VCaP (cell line): ENCODE data around the gene SMIM43.

Experiments used
- H3K27ac ChIP-seq: fragments of 450-650 bp; 2 replicates; pipeline ENCODE4 v1.5.1; 2017
- TF ChIP-seq, protein P1 (sequence below): fragments of 450-650 bp; conservative IDR thresholded peaks from 2 replicates; pipeline ENCODE4 v1.5.1; 2017; ENCODE audit warnings: mild to moderate bottlenecking, moderate library complexity

The SMIM43 gene

DNA sequence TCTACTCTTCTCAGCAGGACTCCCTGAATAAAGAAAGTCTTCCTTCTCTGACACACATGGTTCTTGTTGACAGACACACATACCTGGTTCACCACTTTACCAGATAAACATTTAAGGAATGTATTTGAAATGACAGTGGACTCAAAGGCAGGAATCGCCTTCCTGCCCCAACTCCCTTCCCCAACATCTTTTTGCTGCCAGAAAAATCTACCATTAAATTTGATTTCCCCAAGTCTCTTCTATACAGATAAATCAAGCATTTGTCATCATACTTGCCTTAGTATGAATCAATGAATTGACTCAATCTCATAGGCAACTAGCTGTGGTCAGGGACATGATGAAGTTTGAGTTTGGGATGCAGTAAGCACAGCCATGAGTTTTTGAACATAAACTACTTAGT, 44.9 kb downstream of the SMIM43 start:
- H3K27ac ChIP-seq, result peak overlapping the region; percentile 78
- TF ChIP-seq, protein P1, sequence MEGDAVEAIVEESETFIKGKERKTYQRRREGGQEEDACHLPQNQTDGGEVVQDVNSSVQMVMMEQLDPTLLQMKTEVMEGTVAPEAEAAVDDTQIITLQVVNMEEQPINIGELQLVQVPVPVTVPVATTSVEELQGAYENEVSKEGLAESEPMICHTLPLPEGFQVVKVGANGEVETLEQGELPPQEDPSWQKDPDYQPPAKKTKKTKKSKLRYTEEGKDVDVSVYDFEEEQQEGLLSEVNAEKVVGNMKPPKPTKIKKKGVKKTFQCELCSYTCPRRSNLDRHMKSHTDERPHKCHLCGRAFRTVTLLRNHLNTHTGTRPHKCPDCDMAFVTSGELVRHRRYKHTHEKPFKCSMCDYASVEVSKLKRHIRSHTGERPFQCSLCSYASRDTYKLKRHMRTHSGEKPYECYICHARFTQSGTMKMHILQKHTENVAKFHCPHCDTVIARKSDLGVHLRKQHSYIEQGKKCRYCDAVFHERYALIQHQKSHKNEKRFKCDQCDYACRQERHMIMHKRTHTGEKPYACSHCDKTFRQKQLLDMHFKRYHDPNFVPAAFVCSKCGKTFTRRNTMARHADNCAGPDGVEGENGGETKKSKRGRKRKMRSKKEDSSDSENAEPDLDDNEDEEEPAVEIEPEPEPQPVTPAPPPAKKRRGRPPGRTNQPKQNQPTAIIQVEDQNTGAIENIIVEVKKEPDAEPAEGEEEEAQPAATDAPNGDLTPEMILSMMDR, result no peak

DNA sequence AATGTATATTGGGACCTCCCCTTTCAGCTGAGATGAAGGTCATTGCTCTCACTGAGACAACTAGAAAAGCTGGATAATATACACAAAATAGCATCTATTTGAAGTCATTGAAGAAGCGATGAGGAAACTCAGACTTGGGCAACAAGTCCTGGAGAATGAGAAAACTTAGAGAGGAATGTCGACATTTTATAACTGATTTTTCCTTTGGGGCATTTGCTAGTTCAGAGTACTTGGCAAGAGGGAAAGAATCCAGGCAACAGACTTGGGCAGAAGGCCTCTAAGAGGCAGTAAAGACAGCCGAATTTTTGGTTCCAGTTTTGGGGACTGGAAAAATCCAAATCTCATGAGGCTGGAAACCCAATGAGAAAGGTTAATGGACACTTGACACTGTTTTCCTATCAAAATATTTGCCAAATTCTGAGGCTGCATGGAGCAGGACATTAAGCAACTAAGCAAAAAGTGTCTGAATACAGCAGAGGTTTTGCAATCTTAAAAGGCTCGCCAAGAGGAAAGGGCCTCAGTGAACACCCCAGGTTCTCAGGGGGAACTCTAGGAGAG, 47.2 kb downstream of the SMIM43 start:
- TF ChIP-seq, protein P1, result no peak
- no peak overlapping the region for H3K27ac ChIP-seq

DNA sequence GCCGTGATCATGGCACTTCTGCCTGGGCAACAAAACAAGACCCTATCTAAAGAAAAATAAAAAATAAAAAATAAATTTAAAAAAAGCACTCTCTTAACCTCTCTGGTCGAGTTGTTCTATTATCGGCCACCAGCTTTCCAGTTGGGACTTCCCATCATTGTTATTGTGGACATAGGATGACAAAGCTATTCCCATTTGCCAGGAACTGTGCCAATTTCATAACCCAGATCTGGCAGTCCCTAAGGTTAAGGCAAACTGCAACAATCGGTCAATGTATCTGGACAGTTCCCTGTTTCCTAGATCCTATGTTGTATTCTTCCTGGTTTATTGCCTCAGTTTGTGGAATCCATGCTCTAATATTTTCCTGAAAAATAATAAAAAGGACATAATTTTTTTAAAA, 50.4 kb downstream of the SMIM43 start:
- TF ChIP-seq, protein P1, result no peak

DNA sequence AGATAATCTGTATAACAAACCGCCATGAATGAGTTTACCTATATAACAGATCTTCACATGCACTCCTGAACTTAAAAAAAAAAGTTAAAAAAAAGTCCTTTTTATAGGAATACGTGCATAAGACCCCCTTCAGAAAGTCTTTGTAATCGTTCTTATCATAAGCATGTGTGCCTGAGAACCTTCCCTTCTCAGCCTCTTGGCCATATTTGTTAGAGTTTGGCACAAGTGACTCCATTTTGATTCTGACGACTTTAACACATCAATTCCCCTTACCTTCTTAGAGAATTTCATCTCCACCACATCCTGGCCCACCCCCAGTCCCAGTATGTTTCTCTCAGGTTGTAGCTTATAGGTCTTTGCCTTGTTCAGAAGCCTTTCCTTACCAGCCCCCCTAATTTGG, 52.2 kb downstream of the SMIM43 start:
- TF ChIP-seq, protein P1, result no peak
- H3K27ac ChIP-seq, result no peak overlapping the region

More for the DNA sequence above, 50.4 kb downstream of the SMIM43 start:
- H3K27ac ChIP-seq, result no peak overlapping the region

DNA sequence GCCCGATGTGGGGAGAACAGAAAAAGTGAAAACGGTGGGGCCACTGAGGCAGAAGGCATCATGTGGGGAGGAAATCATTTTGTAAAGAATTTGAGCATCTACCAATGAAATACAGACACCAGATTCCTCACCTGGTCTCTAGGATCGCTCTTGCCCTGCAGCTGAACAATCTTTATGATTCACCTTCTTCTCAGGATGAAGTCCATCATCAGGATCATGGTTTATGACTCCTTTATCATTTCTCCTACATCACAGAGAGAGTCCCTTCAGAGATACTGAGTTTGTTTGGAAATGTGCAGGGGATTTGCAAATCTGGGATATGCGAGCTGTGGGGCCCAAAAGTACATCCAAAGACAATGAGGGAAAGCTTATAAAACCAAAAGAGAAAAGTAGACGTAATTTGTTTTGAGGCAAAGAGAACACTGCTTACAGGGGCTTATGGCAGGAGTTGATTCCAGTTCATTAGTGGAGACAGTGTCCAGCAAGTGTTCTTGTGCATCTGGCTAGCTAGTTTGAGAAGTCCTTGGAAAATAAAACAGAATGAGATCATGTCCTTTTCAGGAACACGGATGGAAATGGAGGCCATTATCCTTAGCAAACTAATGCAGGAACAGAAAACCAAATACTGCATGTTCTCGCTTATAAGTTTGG, 52.8 kb downstream of the SMIM43 start:
- TF ChIP-seq, protein P1, result no peak
- H3K27ac ChIP-seq, result no peak overlapping the region

DNA sequence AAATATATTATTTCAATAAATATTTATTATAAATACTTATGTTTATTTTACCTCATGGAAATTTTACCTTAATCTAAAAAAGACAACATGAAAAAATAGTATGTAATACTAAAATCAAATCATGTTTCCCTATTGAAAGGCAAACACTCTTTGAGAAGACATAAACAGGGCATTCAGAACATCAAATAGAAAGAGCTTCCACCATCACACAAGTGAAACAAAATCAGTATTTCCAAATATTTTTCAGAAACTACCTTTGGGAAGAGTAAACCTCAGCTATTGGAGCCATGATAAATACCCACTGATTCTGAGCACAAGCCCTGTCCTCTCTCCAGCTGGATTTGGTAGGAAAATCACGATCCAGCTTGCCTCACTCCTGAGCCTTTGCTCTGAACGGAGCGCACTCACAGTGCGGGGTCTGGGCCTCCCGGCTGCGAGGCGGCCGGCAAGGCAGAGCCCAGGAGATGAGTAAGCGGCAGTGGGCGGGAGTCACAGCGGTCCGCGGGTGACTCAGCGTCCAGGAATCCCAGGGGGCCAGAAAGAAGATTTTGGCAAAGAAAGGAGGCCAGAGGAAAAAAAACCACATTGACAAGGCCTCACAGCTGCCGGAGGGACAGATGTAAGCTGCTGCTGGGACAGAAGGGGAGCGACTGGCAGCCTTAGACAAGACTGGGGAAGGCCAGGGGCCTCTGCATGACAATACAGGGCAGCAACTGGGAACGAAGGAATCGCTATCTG, 53.5 kb downstream of the SMIM43 start:
- H3K27ac ChIP-seq, result no peak overlapping the region
- TF ChIP-seq, protein P1, result no peak

DNA sequence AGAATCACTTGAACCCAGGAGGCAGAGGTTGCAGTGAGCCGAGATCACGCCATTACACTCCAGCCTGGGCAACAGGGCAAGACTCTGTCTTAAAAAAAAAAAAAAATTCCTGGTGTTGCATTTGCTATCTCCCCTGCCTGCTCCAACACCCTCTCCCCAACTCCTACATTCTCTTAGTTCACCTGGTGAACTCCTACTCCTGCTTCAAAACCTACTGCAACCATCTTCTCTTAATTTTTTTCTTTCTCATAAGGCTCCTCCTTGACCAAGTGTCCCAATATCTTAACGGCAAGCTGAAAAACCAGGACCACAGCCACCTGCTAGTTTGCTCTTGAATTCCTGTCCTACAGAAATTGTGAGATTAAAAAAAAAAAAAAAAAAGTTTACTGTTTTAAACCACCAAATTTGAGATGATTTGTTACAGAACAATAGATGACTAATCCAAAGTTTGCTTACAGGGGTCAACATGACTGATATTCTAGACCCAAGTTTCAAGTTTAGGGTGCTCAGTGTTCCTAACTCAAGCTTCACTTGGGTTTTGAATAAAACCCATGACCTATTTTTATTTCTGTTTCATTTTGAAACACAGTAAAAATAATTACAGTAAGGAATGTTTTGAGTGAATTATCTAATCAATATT, 55.1 kb downstream of the SMIM43 start:
- TF ChIP-seq, protein P1, result no peak
- no peak overlapping the region for H3K27ac ChIP-seq
